ENCODE results near the gene IL1A. TPM values are rescaled to one million over a fixed set of nuclear protein-coding genes. Genes with fewer than 3 reads are reported as not detected.
A peak's percentile ranks its signal among the peaks of the same experiment; 100 is the strongest.

Gene IL1A
- total and polyA plus RNA-seq, 4 experiments from 2014 or later: 0.15 TPM; not detected in 3

- no peak for DNase-seq
- Mint-ChIP-seq H3K27me3 (no peaks in the 10 kb centered on the region), H3K27ac (no peak overlapping the region), H3K36me3 (no peaks in the 10 kb centered on the region), H3K4me3 (no peak overlapping the region), H3K4me1 (peaks cover 11 to 25% (median 17%) of the 10 kb centered on the region in 4 donors), H3K9me3 (peaks cover 0 to 16% (median 9%) of the 10 kb centered on the region in 8 donors)
- Histone ChIP-seq H3K9me3 (ENCODE audit: control insufficient read depth in 1 of 2, low read length in 2 of 2) (no peaks in the 10 kb centered on the region), H3K4me1 (ENCODE audit: insufficient read depth, low read length) (peaks cover 18% of the 10 kb centered on the region), H3K36me3 (ENCODE audit: insufficient read depth, low read length) (no peaks in the 10 kb centered on the region), H3K27ac (ENCODE audit: low read depth, low read length) (no peak overlapping the region), H3K4me3 (ENCODE audit: low read length in 2 of 2) (no peak overlapping the region), H3K27me3 (ENCODE audit: insufficient read depth, low read length) (no peaks in the 10 kb centered on the region)
- ChIA-PET POLR2A (ENCODE audit: partially characterized antibody) (no interaction called here), CTCF (ENCODE audit: partially characterized antibody) (interaction anchor here (0.7 kb wide), 1 partner anchor 76 kb away, joined by 3 read pairs; no protein-coding TSS in a partner anchor)
- intact Hi-C loops (cut with micrococcal nuclease): no loop called here
These were observed 24.8 kb upstream of the IL1A start for GRCh38 chr2:112809112-112809511.

- Histone ChIP-seq H3K4me3 (ENCODE audit: low read length in 2 of 2) (no peak overlapping the region), H3K27ac (ENCODE audit: low read depth, low read length) (no peak overlapping the region), H3K27me3 (ENCODE audit: insufficient read depth, low read length) (no peaks in the 10 kb centered on the region), H3K9me3 (ENCODE audit: control insufficient read depth in 1 of 2, low read length in 2 of 2) (no peaks in the 10 kb centered on the region), H3K4me1 (ENCODE audit: insufficient read depth, low read length) (peaks cover 9% of the 10 kb centered on the region), H3K36me3 (ENCODE audit: insufficient read depth, low read length) (no peaks in the 10 kb centered on the region)
- Mint-ChIP-seq H3K27me3 (no peaks in the 10 kb centered on the region), H3K27ac (no peak overlapping the region), H3K4me3 (no peak overlapping the region), H3K9me3 (peaks cover 0 to 16% (median 9%) of the 10 kb centered on the region in 8 donors), H3K36me3 (no peaks in the 10 kb centered on the region), H3K4me1 (peaks cover 10 to 14% (median 13%) of the 10 kb centered on the region in 4 donors)
- DNase-seq: no peak
- POLR2A ChIA-PET (ENCODE audit: partially characterized antibody): no interaction called here
- intact Hi-C loops (cut with micrococcal nuclease): no loop called here
- CTCF ChIA-PET (ENCODE audit: partially characterized antibody): no interaction called here
These were observed 23.0 kb upstream of the IL1A start for GRCh38 chr2:112807233-112807807.

- H3K27ac ChIP-seq (ENCODE audit: low read depth, low read length): no peak overlapping the region
- no peaks in the 10 kb centered on the region for H3K27me3 ChIP-seq (ENCODE audit: insufficient read depth, low read length)
- H3K27ac Mint-ChIP-seq: peak overlapping the region in 3 of 7 donors; percentile 31 to 65 (median 43)
- intact Hi-C loops (cut with micrococcal nuclease): no loop called here
- no peak overlapping the region for H3K4me3 ChIP-seq (ENCODE audit: low read length in 2 of 2)
- CTCF ChIA-PET (ENCODE audit: partially characterized antibody): no interaction called here
- no peaks in the 10 kb centered on the region for H3K36me3 Mint-ChIP-seq
- peaks cover 0 to 1% (median 0%) of the 10 kb centered on the region in 4 donors for H3K4me1 Mint-ChIP-seq
- no peaks in the 10 kb centered on the region for H3K9me3 ChIP-seq (ENCODE audit: control insufficient read depth in 1 of 2, low read length in 2 of 2)
- no peaks in the 10 kb centered on the region for H3K4me1 ChIP-seq (ENCODE audit: insufficient read depth, low read length)
- H3K9me3 Mint-ChIP-seq: peaks cover 0 to 15% (median 9%) of the 10 kb centered on the region in 8 donors
- H3K4me3 Mint-ChIP-seq: peak overlapping the region in 1 of 8 donors; percentile 9
- no peak for DNase-seq
- H3K36me3 ChIP-seq (ENCODE audit: insufficient read depth, low read length): no peaks in the 10 kb centered on the region
- H3K27me3 Mint-ChIP-seq: no peaks in the 10 kb centered on the region
- POLR2A ChIA-PET (ENCODE audit: partially characterized antibody): no interaction called here
These were observed 21.2 kb upstream of the IL1A start for GRCh38 chr2:112805542-112805941.

- Mint-ChIP-seq H3K4me3 (no peak overlapping the region), H3K36me3 (no peaks in the 10 kb centered on the region), H3K27ac (no peak overlapping the region), H3K4me1 (peaks cover 0 to 1% (median 0%) of the 10 kb centered on the region in 4 donors), H3K9me3 (peaks cover 0 to 14% (median 8%) of the 10 kb centered on the region in 8 donors), H3K27me3 (no peaks in the 10 kb centered on the region)
- ChIA-PET POLR2A (ENCODE audit: partially characterized antibody) (no interaction called here), CTCF (ENCODE audit: partially characterized antibody) (no interaction called here)
- H3K36me3 ChIP-seq (ENCODE audit: insufficient read depth, low read length): no peaks in the 10 kb centered on the region
- no peaks in the 10 kb centered on the region for H3K9me3 ChIP-seq (ENCODE audit: control insufficient read depth in 1 of 2, low read length in 2 of 2)
- DNase-seq: no peak
- H3K27ac ChIP-seq (ENCODE audit: low read depth, low read length): no peak overlapping the region
- intact Hi-C loops (cut with micrococcal nuclease): no loop called here
- H3K27me3 ChIP-seq (ENCODE audit: insufficient read depth, low read length): no peaks in the 10 kb centered on the region
- no peak overlapping the region for H3K4me3 ChIP-seq (ENCODE audit: low read length in 2 of 2)
- no peaks in the 10 kb centered on the region for H3K4me1 ChIP-seq (ENCODE audit: insufficient read depth, low read length)
These were observed 19.6 kb upstream of the IL1A start for GRCh38 chr2:112803691-112804521.

GRCh38 chr2:112800881-112801583, 16.7 kb upstream of the IL1A start:
- H3K27me3 ChIP-seq (ENCODE audit: insufficient read depth, low read length): no peaks in the 10 kb centered on the region
- no peak for DNase-seq
- no peaks in the 10 kb centered on the region for H3K4me1 ChIP-seq (ENCODE audit: insufficient read depth, low read length)
- peaks cover 0 to 1% (median 0%) of the 10 kb centered on the region in 4 donors for H3K4me1 Mint-ChIP-seq
- POLR2A ChIA-PET (ENCODE audit: partially characterized antibody): no interaction called here
- intact Hi-C loops (cut with micrococcal nuclease): no loop called here
- CTCF ChIA-PET (ENCODE audit: partially characterized antibody): interaction anchor here (0.9 to 1.9 kb wide), 2 partner anchors 52 to 140 kb away, joined by 4 to 7 read pairs; no protein-coding TSS in a partner anchor
- H3K4me3 Mint-ChIP-seq: no peak overlapping the region
- H3K27ac Mint-ChIP-seq: no peak overlapping the region
- H3K4me3 ChIP-seq (ENCODE audit: low read length in 2 of 2): no peak overlapping the region
- H3K27me3 Mint-ChIP-seq: peaks cover 0 to 1% of the 10 kb centered on the region in 2 donors
- H3K36me3 Mint-ChIP-seq: no peaks in the 10 kb centered on the region
- H3K9me3 ChIP-seq (ENCODE audit: control insufficient read depth in 1 of 2, low read length in 2 of 2): no peaks in the 10 kb centered on the region
- no peaks in the 10 kb centered on the region for H3K36me3 ChIP-seq (ENCODE audit: insufficient read depth, low read length)
- H3K27ac ChIP-seq (ENCODE audit: low read depth, low read length): no peak overlapping the region
- H3K9me3 Mint-ChIP-seq: peaks cover 0 to 4% (median 0%) of the 10 kb centered on the region in 8 donors

- peaks cover 0 to 1% (median under 1%) of the 10 kb centered on the region in 4 donors for H3K4me1 Mint-ChIP-seq
- intact Hi-C loops (cut with micrococcal nuclease): no loop called here
- POLR2A ChIA-PET (ENCODE audit: partially characterized antibody): no interaction called here
These were observed 15.0 kb upstream of the IL1A start for GRCh38 chr2:112798979-112799975.

More at GRCh38 chr2:112798979-112799975, 15.0 kb upstream of the IL1A start:
- no peak for DNase-seq
- H3K36me3 Mint-ChIP-seq: no peaks in the 10 kb centered on the region
- H3K36me3 ChIP-seq (ENCODE audit: insufficient read depth, low read length): no peaks in the 10 kb centered on the region
- peaks cover 0 to 5% (median 0%) of the 10 kb centered on the region in 8 donors for H3K9me3 Mint-ChIP-seq
- CTCF ChIA-PET (ENCODE audit: partially characterized antibody): no interaction called here
- H3K27me3 Mint-ChIP-seq: peaks cover 0 to 1% of the 10 kb centered on the region in 2 donors
- H3K4me3 ChIP-seq (ENCODE audit: low read length in 2 of 2): no peak overlapping the region
- H3K4me1 ChIP-seq (ENCODE audit: insufficient read depth, low read length): no peaks in the 10 kb centered on the region
- H3K27ac Mint-ChIP-seq: peak overlapping the region in 1 of 7 donors; percentile 19
- H3K4me3 Mint-ChIP-seq: no peak overlapping the region
- H3K9me3 ChIP-seq (ENCODE audit: control insufficient read depth in 1 of 2, low read length in 2 of 2): no peaks in the 10 kb centered on the region
- no peaks in the 10 kb centered on the region for H3K27me3 ChIP-seq (ENCODE audit: insufficient read depth, low read length)
- H3K27ac ChIP-seq (ENCODE audit: low read depth, low read length): no peak overlapping the region

Data from CD4-positive, alpha-beta memory T cell (primary cell).